HL-60 (cell line): Measurements from ENCODE around the gene ARSK.

Experiments
- DNase-seq, 2 experiments: peaks; one replicate each; pipeline ENCODE4 v3.0.0-alpha.2; 2010 to 2020; ENCODE audit warnings: low read depth in 1 of 2, low spot score in 1 of 2
- H3K27ac ChIP-seq: fragments of 250-450 bp; sonication (Bioruptor Pico); replicated peaks from 2 replicates; pipeline ENCODE4 v1.5.1; 2020; ENCODE audit warnings: mild to moderate bottlenecking, moderate library complexity
- H3K27me3 ChIP-seq: fragments of 250-450 bp; sonication (Bioruptor Pico); 2 replicates; pipeline ENCODE4 v1.5.1; 2021; ENCODE audit warnings: mild to moderate bottlenecking, moderate library complexity; ENCODE audit not compliant: insufficient read depth, poor library complexity, severe bottlenecking
- H3K4me3 ChIP-seq: replicated peaks from 2 replicates; pipeline ENCODE4 v1.5.1; 2011; ENCODE audit warnings: mild to moderate bottlenecking, control low read depth, low read length; ENCODE audit not compliant: insufficient read depth
- CTCF ChIP-seq: IDR thresholded peaks from one replicate; pipeline ENCODE4 v1.5.1; 2011; ENCODE audit warnings: low read length, control low read depth, inconsistent platforms; ENCODE audit not compliant: insufficient read depth
- GABPA ChIP-seq: IDR thresholded peaks from 2 replicates; pipeline ENCODE4 v1.6.1; 2012; ENCODE audit warnings: low read depth
- POLR2AphosphoS5 ChIP-seq: IDR thresholded peaks from 2 replicates; pipeline ENCODE4 v1.6.1; 2012; ENCODE audit warnings: low read depth
- REST ChIP-seq: IDR thresholded peaks from 2 replicates; pipeline ENCODE4 v1.6.1; 2012; ENCODE audit warnings: low read depth; ENCODE audit not compliant: insufficient replicate concordance
- SPI1 ChIP-seq: IDR thresholded peaks from 2 replicates; pipeline ENCODE4 v1.6.1; 2012; ENCODE audit warnings: low read depth, mild to moderate bottlenecking, borderline replicate concordance

ARSK gene

GRCh38 chr5:95647886-95648860 is 93.3 kb downstream of the ARSK start:
- DNase-seq = no peak
- no peak overlapping the region for H3K4me3 ChIP-seq
- no peaks in the 10 kb centered on the region for H3K27me3 ChIP-seq
- no peak for TF ChIP-seq POLR2AphosphoS5
- TF ChIP-seq REST = no peak
- no peak for TF ChIP-seq GABPA
- no peak for TF ChIP-seq SPI1
- no peak for TF ChIP-seq CTCF
- peak overlapping the region; percentile 91 for H3K27ac ChIP-seq

GRCh38 chr5:95649274-95649673 is 94.4 kb downstream of the ARSK start:
- no peak for DNase-seq
- Histone ChIP-seq H3K27me3 (no peaks in the 10 kb centered on the region), H3K27ac (no peak overlapping the region), H3K4me3 (no peak overlapping the region)
- no peak for TF ChIP-seq REST
- TF ChIP-seq POLR2AphosphoS5 = no peak
- TF ChIP-seq GABPA = no peak
- no peak for TF ChIP-seq SPI1
- no peak for TF ChIP-seq CTCF

- TF ChIP-seq REST = no peak
- no peak for TF ChIP-seq POLR2AphosphoS5
- TF ChIP-seq CTCF = no peak
- TF ChIP-seq GABPA = no peak
- no peak for TF ChIP-seq SPI1
- no peaks in the 10 kb centered on the region for H3K27me3 ChIP-seq
- no peak overlapping the region for H3K4me3 ChIP-seq
- DNase-seq = no peak
- no peak overlapping the region for H3K27ac ChIP-seq
Observed at GRCh38 chr5:95649842-95650620, 95.1 kb downstream of the ARSK start.
